ENCODE measurements around the gene NHSL2. TPM values are rescaled to one million over a fixed set of nuclear protein-coding genes. Genes with fewer than 3 reads are reported as not detected.

The NHSL2 gene
- total RNA-seq, 4 donors from 2014 or later = 10.4 to 35.8 (median 13.9) TPM

Small RNA genes within 50 kb of the gene (small RNA-seq; reads per million reads assigned to genes)
- 0 reads per million in 4 donors for gene RNU6-1078P

Other genes with a start within 250 kb of the NHSL2 start
- not detected for gene CXorf49, start 192.6 kb upstream of the NHSL2 start, total RNA-seq
- not detected for gene CXorf49B, start 147.5 kb upstream of the NHSL2 start, total RNA-seq
- 10 to 100 TPM in 2 of 4 donors, 1 to 10 TPM in 2; 8.8 to 19.0 (median 9.9) TPM for gene RTL5, start 221.1 kb downstream of the NHSL2 start, total RNA-seq

Data from gastroesophageal sphincter (tissue), 4 donors.